GM12865 (cell line): ENCODE data around the gene CRISPLD2.

Source experiments
- DNase-seq: peaks from one replicate; pipeline ENCODE4 v3.0.0; 2010; ENCODE audit warnings: low read depth
- H3K4me3 ChIP-seq: 2 replicates; pipeline ENCODE4 v1.5.1; 2011; ENCODE audit warnings: mild to moderate bottlenecking, low read depth, low read length, control low read depth
- TF ChIP-seq, protein P1 (sequence below): IDR thresholded peaks from 2 replicates; pipeline ENCODE4 v1.5.1; 2011; ENCODE audit warnings: low read length, control low read depth, low read depth, inconsistent platforms; ENCODE audit not compliant: insufficient read depth; ENCODE audit errors: missing control alignments

CRISPLD2 gene

DNA sequence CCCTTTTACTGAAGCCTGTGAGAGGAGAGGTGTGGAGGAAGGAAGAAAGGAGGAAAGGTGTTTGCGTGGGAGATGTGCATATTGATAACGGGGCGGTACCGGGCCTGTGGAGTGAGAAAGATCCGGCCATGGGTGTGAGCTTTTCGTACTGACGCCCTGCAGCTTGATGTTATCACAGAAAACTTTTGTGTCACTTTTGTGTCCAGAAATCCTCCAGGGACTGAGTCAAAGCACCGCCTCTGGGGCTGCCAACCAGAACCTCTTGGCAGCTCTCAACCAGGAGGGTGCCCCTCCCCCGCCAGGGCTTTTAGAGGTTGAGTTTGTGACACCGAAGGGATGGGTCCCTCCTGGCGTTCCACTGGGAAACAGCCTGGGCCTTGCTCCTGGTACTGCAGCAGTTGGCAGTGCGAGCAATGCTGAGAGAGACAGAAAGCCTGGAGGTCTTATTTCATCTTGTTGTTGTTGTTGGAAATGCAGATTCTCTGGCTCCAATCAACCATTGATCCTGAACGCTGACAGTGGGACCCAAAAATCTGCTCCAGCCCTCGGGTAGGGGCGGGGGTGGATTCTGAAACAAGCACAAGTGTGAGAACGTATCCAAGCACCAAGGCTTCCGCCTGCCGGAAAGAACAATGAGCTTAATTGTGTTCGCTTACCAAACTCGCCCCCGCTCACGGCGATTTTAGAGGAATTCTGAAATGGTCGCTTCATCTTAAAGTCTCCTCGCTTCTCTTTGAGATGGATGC, 65.0 kb downstream of the CRISPLD2 start:
- no peak for DNase-seq
- H3K4me3 ChIP-seq, result no peak overlapping the region
- TF ChIP-seq, protein P1, sequence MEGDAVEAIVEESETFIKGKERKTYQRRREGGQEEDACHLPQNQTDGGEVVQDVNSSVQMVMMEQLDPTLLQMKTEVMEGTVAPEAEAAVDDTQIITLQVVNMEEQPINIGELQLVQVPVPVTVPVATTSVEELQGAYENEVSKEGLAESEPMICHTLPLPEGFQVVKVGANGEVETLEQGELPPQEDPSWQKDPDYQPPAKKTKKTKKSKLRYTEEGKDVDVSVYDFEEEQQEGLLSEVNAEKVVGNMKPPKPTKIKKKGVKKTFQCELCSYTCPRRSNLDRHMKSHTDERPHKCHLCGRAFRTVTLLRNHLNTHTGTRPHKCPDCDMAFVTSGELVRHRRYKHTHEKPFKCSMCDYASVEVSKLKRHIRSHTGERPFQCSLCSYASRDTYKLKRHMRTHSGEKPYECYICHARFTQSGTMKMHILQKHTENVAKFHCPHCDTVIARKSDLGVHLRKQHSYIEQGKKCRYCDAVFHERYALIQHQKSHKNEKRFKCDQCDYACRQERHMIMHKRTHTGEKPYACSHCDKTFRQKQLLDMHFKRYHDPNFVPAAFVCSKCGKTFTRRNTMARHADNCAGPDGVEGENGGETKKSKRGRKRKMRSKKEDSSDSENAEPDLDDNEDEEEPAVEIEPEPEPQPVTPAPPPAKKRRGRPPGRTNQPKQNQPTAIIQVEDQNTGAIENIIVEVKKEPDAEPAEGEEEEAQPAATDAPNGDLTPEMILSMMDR, result no peak

DNA sequence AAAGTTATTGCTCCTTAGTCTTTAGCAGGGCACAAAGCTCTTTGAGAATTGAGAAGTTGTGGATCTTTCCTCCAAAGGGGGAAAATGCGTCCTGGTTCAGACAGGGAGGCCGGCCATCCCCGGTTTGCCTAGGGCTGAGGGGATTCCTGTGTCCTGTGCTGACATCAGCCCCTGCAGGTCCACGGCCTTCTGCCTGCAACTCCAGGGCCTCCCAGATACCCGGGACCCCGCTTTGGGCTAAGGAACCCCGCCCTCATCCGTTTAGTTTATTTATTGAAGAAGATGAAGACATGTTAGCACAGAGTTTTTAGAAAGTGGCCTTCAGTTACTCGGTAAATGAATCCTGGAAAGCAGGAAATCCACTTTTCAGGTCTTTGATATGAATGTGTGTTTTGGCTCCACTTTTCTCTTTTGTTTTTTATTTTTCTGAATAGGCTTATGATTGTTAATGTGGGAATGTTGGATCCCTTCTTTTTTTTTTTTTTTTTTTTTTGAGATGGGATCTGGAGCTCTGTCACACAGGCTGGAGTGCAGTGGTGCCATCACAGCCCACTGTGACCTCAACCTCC, 65.6 kb downstream of the CRISPLD2 start:
- no peak overlapping the region for H3K4me3 ChIP-seq
- DNase-seq, result no peak
- TF ChIP-seq, protein P1, result no peak

DNA sequence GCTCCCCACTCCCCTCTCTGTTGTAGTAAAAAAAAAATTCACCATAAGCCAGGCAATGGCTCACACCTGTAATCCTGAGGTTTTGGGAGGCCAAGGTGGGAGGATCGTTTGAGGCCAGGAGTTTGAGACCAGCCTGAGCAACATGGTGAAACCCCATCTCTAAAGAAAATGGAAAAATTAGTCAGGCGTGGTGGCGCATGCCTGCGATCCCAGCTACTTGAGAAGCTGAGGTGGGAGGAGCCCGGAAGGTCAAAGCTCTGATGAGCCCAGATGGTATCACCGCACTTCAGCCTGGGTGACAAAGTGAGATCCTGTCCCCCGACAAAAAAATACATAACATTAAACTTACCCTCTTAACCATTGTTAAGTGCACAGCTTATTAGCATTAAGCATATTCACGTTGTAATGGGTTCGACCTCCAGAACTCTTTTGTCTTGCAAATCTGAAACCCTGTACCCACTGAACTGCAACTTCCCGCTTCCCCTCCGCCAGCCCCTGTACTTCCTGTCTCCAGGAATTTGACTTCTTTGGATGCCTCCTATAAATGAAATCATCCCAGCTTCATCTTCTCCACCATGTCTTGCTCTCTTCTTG, 66.8 kb downstream of the CRISPLD2 start:
- TF ChIP-seq, protein P1, result no peak
- no peak overlapping the region for H3K4me3 ChIP-seq
- no peak for DNase-seq

DNA sequence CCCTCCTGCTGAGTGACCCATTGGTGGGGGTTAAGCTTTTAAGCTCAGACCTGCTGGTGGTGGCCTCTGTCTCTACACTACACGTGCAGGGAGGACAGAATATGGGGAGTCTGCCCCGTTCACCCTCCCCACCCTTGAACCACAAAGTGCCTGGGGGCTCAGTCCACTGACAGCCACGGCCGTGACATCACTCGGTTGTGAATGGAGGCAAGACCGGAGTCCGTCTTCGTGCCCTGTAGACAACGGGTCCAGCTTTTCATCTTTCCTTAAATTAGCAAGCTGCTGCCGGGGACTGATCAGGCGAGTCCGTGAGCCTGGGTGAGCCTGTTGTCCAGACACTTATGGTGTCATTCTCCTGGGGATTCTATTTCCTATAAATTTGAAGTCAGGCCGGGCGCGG, 67.4 kb downstream of the CRISPLD2 start:
- H3K4me3 ChIP-seq, result no peak overlapping the region
- TF ChIP-seq, protein P1, result no peak
- no peak for DNase-seq

DNA sequence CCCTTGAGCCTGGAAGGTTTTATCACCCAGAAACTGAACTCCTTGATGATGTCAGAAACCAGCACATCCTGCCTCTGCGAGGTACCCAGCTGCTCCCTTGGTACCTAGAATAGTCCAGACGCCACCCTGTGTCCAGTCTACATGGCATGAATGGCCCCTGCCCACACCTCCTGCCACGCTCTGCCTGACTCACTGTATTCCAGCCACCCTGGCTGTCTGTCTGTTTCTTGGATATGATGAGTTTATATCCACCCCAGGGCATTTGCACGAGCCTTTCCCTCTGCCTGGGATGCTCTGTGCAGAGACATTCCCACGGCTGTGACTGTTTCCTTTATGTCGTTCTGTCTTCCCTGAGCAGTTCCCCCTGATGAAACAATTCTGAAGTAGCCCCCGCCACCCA, 68.7 kb downstream of the CRISPLD2 start:
- H3K4me3 ChIP-seq, result no peak overlapping the region
- TF ChIP-seq, protein P1, result no peak
- DNase-seq, result no peak

DNA sequence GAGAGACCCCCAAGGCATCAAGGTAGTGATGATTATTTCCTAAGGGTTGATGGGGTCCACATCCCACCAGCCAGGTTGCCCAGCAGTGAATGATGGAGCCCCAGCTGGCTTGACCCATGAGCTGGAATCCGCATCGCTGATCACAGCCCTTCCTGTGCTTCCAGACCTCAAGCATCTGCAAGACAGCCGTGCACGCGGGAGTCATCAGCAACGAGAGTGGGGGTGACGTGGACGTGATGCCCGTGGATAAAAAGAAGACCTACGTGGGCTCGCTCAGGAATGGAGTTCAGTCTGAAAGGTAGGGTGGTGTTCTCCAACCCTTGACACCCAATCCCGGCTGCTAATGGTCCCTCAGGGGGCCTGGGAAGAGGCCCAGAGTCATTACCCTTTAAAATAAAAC, 69.3 kb downstream of the CRISPLD2 start:
- TF ChIP-seq, protein P1, result no peak
- no peak overlapping the region for H3K4me3 ChIP-seq
- no peak for DNase-seq

DNA sequence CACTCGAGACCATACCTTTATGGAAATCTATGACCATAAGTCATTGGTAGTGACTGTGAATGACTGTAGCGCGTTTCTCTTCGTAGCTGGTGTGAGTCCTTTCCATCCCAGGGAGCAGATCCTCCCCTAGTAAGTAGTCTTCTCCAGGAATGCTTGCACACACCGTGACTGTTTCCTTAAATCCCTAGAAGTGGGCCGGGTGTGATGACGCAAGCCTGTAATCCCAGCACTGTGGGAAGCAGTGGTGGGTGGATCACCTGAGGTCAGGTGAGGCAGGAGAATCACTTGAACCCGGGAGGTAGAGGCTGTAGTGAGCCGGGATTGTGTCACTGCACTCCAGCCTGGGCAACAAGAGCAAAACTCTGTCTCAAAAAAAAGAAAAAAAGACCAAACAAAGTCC, 70.6 kb downstream of the CRISPLD2 start:
- TF ChIP-seq, protein P1, result no peak
- DNase-seq, result no peak
- H3K4me3 ChIP-seq, result no peak overlapping the region
